ENCODE measurements around the gene C16orf54. TPM values are rescaled to one million over a fixed set of nuclear protein-coding genes. Genes with fewer than 3 reads are reported as not detected.
"Not testable (repeated sequence)": the region's sequence is repeated elsewhere in the genome, so short reads cannot be mapped to it uniquely, and the experiment has no call there.

The C16orf54 gene
- polyA plus RNA-seq (2013, experiment 1 of 2): not detected
- not detected for polyA plus RNA-seq (2013, experiment 2 of 2)

DNA sequence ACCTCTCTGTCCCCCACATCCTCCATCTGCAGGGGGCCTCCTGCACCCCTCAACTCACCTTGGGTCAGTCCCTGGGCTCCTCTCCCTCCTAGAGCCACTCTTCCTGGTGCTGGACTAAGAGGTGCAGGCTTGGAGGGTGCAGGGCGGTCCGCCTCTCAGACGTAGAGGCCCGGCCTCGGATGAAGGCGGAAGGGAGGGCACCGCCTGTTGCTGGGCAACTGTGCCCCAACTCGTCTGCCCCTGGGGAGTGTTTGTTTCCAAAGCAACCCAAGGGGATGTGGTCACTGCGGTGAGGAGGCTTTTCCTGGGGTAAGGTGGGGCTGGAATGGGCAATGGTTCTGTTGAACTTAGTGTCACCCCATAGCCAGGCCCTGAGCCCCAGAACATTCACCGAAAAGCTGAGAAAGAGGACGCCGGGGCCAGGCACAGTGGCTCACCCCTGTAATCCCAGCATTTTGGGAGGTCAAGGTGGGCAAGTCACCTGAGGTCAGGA, at the start of gene C16orf54:
Gene C16orf54, minus strand, starts transcription at position 138 of the 493 bp plus-strand sequence. CDS start 1,039 bp downstream, outside the sequence.
- Histone ChIP-seq H3K9me3 (ENCODE audit: control insufficient read depth, low read length) (no peaks in the 10 kb centered on the region), H3K4me1 (ENCODE audit: control insufficient read depth, insufficient read depth, low read length, poor library complexity, severe bottlenecking) (no peaks in the 10 kb centered on the region), H3K4me3 (ENCODE audit: extremely low read depth, insufficient read depth, low read length, poor library complexity, severe bottlenecking) (no peak within 1 kb of the TSS), H3K36me3 (ENCODE audit: control insufficient read depth, insufficient read depth, low read length) (no peaks in the 10 kb centered on the region), H3K27ac (ENCODE audit: low read depth, low read length, severe bottlenecking) (no peak within 1 kb of the TSS)
- whole genome bisulfite sequencing, 2 experiments (ENCODE audit: insufficient coverage in 2 of 2): 80 to 95% methylated on average over 6 to 12 of the region's 12 CpGs

DNA sequence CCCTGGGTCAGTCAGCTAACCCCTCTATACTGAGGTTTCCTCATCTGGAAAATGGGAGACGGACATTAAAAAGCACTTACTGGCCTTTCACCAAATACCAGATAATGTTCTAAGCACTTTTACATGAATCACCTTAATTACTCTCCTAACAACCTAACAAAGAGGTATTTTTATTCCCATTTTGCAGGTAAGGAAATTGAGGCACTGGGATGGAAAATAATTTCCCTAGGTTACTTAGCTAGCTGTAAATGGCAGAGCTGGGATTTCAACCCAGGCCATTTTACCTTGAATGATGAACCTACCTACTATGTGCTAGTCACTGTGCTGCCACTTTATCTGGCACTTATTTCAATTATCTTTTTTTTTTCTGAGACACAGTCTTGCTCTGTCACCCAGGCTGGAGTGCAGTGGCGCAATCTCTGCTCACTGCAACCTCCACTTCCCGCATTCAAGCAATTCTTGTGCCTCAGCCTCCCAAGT, 48.5 kb upstream of the C16orf54 start:
- Histone ChIP-seq H3K27ac (ENCODE audit: low read depth, low read length, severe bottlenecking) (no peak overlapping the region), H3K36me3 (ENCODE audit: control insufficient read depth, insufficient read depth, low read length) (peaks cover 62% of the 10 kb centered on the region), H3K4me1 (ENCODE audit: control insufficient read depth, insufficient read depth, low read length, poor library complexity, severe bottlenecking) (peaks cover 13% of the 10 kb centered on the region), H3K9me3 (ENCODE audit: control insufficient read depth, low read length) (no peaks in the 10 kb centered on the region), H3K4me3 (ENCODE audit: extremely low read depth, insufficient read depth, low read length, poor library complexity, severe bottlenecking) (no peak overlapping the region)
- 83 to 93% methylated on average over 2 to 3 of the region's 3 CpGs for WGBS, 2 experiments (ENCODE audit: insufficient coverage in 2 of 2)

GRCh38 chr16:29793153-29793552, 47.4 kb upstream of the C16orf54 start:
- not testable (repeated sequence) for H3K9me3 ChIP-seq (ENCODE audit: control insufficient read depth, low read length); H3K27ac ChIP-seq (ENCODE audit: low read depth, low read length, severe bottlenecking); H3K4me3 ChIP-seq (ENCODE audit: extremely low read depth, insufficient read depth, low read length, poor library complexity, severe bottlenecking)
- WGBS, 2 experiments (ENCODE audit: insufficient coverage in 2 of 2): 97 to 98% methylated on average over 18 of the region's 18 CpGs
- Histone ChIP-seq H3K4me1 (ENCODE audit: control insufficient read depth, insufficient read depth, low read length, poor library complexity, severe bottlenecking) (peaks cover 13% of the 10 kb centered on the region), H3K36me3 (ENCODE audit: control insufficient read depth, insufficient read depth, low read length) (peaks cover 51% of the 10 kb centered on the region)

- Histone ChIP-seq H3K36me3 (ENCODE audit: control insufficient read depth, insufficient read depth, low read length) (peaks cover 41% of the 10 kb centered on the region), H3K4me1 (ENCODE audit: control insufficient read depth, insufficient read depth, low read length, poor library complexity, severe bottlenecking) (peaks cover 13% of the 10 kb centered on the region), H3K27ac (ENCODE audit: low read depth, low read length, severe bottlenecking) (no peak overlapping the region), H3K9me3 (ENCODE audit: control insufficient read depth, low read length) (no peaks in the 10 kb centered on the region), H3K4me3 (ENCODE audit: extremely low read depth, insufficient read depth, low read length, poor library complexity, severe bottlenecking) (peak overlapping the region; percentile 98)
- WGBS, 2 experiments (ENCODE audit: insufficient coverage in 2 of 2): 82 to 85% methylated on average over 6 to 7 of the region's 9 CpGs
Observed at GRCh38 chr16:29791845-29792807, 46.3 kb upstream of the C16orf54 start.

GRCh38 chr16:29790949-29791844, 45.4 kb upstream of the C16orf54 start:
- 1 to 3% methylated on average over 24 to 25 of the region's 31 CpGs for WGBS, 2 experiments (ENCODE audit: insufficient coverage in 2 of 2)
- H3K4me3 ChIP-seq (ENCODE audit: extremely low read depth, insufficient read depth, low read length, poor library complexity, severe bottlenecking): peak overlapping the region; percentile 98
- peaks cover 13% of the 10 kb centered on the region for H3K4me1 ChIP-seq (ENCODE audit: control insufficient read depth, insufficient read depth, low read length, poor library complexity, severe bottlenecking)
- peak overlapping the region; percentile 66 for H3K27ac ChIP-seq (ENCODE audit: low read depth, low read length, severe bottlenecking)
- peaks cover 31% of the 10 kb centered on the region for H3K36me3 ChIP-seq (ENCODE audit: control insufficient read depth, insufficient read depth, low read length)
- H3K9me3 ChIP-seq (ENCODE audit: control insufficient read depth, low read length): no peaks in the 10 kb centered on the region

DNA sequence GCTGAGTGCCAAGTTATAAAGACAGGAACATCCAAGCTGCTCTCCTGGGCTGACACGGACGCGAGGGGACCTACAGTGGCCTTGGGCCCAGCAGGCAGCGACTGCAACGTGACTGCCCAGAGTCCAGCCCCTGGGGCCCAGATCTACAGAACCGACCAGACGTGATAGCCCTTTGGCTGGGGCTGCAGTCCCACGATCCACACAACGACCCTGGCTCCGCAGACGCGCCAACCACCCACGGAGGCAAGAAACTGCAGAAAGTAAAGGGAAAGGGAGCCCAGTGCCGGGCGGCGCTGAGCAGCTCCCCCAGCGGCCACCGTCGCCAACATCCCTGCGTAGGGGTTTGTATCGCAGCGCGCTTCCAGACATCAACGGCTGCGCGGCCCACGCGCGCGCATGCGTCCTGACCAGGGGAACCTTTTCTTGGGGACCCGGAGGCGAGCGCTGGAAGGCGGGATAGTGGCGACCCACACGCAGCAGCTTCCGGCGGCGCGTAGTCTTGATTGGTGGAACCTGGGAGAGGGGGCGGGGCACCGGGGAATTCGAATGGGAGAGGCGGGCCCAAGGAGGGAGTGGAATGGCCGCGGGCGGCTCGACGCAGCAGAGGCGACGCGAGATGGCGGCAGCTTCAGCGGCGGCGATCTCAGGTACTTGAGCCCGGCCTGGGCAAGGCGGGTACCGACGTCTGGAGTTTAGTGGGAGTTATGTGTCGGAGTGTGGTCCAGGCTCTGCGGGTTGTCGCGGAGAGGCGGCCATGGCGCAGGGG, 44.6 kb upstream of the C16orf54 start, which contains the start of gene KIF22:
Gene KIF22, plus strand, starts transcription at position 569 of the 766 bp plus-strand sequence. Its CDS starts 9 bp downstream, at position 578.
- Histone ChIP-seq H3K4me1 (ENCODE audit: control insufficient read depth, insufficient read depth, low read length, poor library complexity, severe bottlenecking) (peaks cover 15% of the 10 kb centered on the region), H3K9me3 (ENCODE audit: control insufficient read depth, low read length) (no peaks in the 10 kb centered on the region), H3K36me3 (ENCODE audit: control insufficient read depth, insufficient read depth, low read length) (peaks cover 26% of the 10 kb centered on the region), H3K4me3 (ENCODE audit: extremely low read depth, insufficient read depth, low read length, poor library complexity, severe bottlenecking) (peak within 1 kb of the TSS; percentile 98), H3K27ac (ENCODE audit: low read depth, low read length, severe bottlenecking) (peak within 1 kb of the TSS; percentile 72)
- WGBS, 2 experiments (ENCODE audit: insufficient coverage in 2 of 2): 2 to 3% methylated on average over 56 to 64 of the region's 67 CpGs

- peak overlapping the region; percentile 72 for H3K27ac ChIP-seq (ENCODE audit: low read depth, low read length, severe bottlenecking)
- H3K4me3 ChIP-seq (ENCODE audit: extremely low read depth, insufficient read depth, low read length, poor library complexity, severe bottlenecking): peak overlapping the region; percentile 98
- no peaks in the 10 kb centered on the region for H3K9me3 ChIP-seq (ENCODE audit: control insufficient read depth, low read length)
- WGBS, 2 experiments (ENCODE audit: insufficient coverage in 2 of 2): 83 to 84% methylated on average over 16 to 20 of the region's 20 CpGs
- peaks cover 21% of the 10 kb centered on the region for H3K36me3 ChIP-seq (ENCODE audit: control insufficient read depth, insufficient read depth, low read length)
- peaks cover 16% of the 10 kb centered on the region for H3K4me1 ChIP-seq (ENCODE audit: control insufficient read depth, insufficient read depth, low read length, poor library complexity, severe bottlenecking)
Observed at GRCh38 chr16:29789775-29790182, 44.0 kb upstream of the C16orf54 start.

GRCh38 chr16:29787155-29787554, 41.4 kb upstream of the C16orf54 start:
- not testable (repeated sequence) for H3K36me3 ChIP-seq (ENCODE audit: control insufficient read depth, insufficient read depth, low read length); H3K4me1 ChIP-seq (ENCODE audit: control insufficient read depth, insufficient read depth, low read length, poor library complexity, severe bottlenecking); H3K9me3 ChIP-seq (ENCODE audit: control insufficient read depth, low read length); H3K4me3 ChIP-seq (ENCODE audit: extremely low read depth, insufficient read depth, low read length, poor library complexity, severe bottlenecking); H3K27ac ChIP-seq (ENCODE audit: low read depth, low read length, severe bottlenecking)
- WGBS, 2 experiments (ENCODE audit: insufficient coverage in 2 of 2): 82 to 97% methylated on average over 4 of the region's 4 CpGs

DNA sequence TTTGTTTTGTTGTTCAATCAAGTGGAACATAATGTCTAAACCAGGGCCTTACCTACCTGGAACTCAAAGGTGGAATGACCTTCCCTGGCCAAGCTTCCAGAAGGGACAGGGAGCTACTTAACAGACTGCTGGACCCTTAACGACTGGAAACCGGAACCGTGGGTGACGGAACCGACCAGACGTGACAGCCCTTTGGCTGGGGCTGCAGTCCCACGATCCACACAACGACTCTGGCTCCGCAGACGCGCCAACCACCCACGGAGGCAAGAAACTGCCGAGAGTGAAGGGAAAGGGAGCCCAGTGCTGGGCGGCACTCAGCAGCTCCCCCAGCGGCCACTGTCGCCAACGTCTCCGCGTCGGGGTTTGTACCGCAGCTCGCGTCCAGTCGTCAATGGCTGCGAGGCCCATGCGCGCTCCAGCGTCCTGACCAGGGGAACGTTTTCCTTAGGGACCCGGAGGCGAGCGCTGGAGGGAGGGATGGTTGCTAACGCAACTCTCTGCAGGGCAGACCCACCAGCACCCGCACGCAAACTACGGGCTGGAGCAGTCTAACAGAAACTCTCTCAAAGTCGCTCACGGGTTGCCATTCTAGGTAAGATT, 39.2 kb upstream of the C16orf54 start:
- Histone ChIP-seq H3K4me1 (ENCODE audit: control insufficient read depth, insufficient read depth, low read length, poor library complexity, severe bottlenecking) (peaks cover 5% of the 10 kb centered on the region), H3K4me3 (ENCODE audit: extremely low read depth, insufficient read depth, low read length, poor library complexity, severe bottlenecking) (no peak overlapping the region), H3K27ac (ENCODE audit: low read depth, low read length, severe bottlenecking) (no peak overlapping the region), H3K36me3 (ENCODE audit: control insufficient read depth, insufficient read depth, low read length) (no peaks in the 10 kb centered on the region), H3K9me3 (ENCODE audit: control insufficient read depth, low read length) (no peaks in the 10 kb centered on the region)
- WGBS, 2 experiments (ENCODE audit: insufficient coverage in 2 of 2): 4 to 7% methylated on average over 20 to 25 of the region's 38 CpGs

Data from mesodermal cell (in vitro differentiated cells).